H9 (cell line): ENCODE measurements around the gene GABRG2. TPM values are rescaled to one million over a fixed set of nuclear protein-coding genes. Genes with fewer than 3 reads are reported as not detected.

Experiments used
- DNase-seq: peaks from one replicate; pipeline ENCODE4 v3.0.0-alpha.2; 2017
- H2AFZ ChIP-seq: one replicate; pipeline ENCODE4 v1.6.1; 2013; ENCODE audit warnings: mild to moderate bottlenecking, low read length, control low read depth, moderate library complexity
- H2AK5ac ChIP-seq: 2 replicates; pipeline ENCODE4 v1.6.1; 2013; ENCODE audit warnings: low read length, control low read depth, mixed read lengths; ENCODE audit not compliant: insufficient read length
- H2BK120ac ChIP-seq: one replicate; pipeline ENCODE4 v1.6.1; 2013; ENCODE audit warnings: low read depth, mild to moderate bottlenecking, low read length, control low read depth, inconsistent platforms; ENCODE audit not compliant: poor library complexity, severe bottlenecking
- H2BK12ac ChIP-seq: 2 replicates; pipeline ENCODE4 v1.6.1; 2013; ENCODE audit warnings: low read length, control low read depth, mixed read lengths, low read depth; ENCODE audit not compliant: insufficient read length
- H2BK15ac ChIP-seq: 2 replicates; pipeline ENCODE4 v1.6.1; 2013; ENCODE audit warnings: low read depth, low read length, control low read depth
- H2BK20ac ChIP-seq: one replicate; pipeline ENCODE4 v1.6.1; 2013; ENCODE audit warnings: low read depth, mild to moderate bottlenecking, low read length, control low read depth, inconsistent platforms; ENCODE audit not compliant: poor library complexity, severe bottlenecking
- H2BK5ac ChIP-seq: 2 replicates; pipeline ENCODE4 v1.6.1; 2013; ENCODE audit warnings: low read length, control low read depth, mixed read lengths; ENCODE audit not compliant: insufficient read length
- H3K14ac ChIP-seq: 2 replicates; pipeline ENCODE4 v1.6.1; 2013; ENCODE audit warnings: low read length, control low read depth; ENCODE audit not compliant: insufficient read depth
- H3K18ac ChIP-seq: 2 replicates; pipeline ENCODE4 v1.6.1; 2013; ENCODE audit warnings: low read depth, mild to moderate bottlenecking, mixed read lengths, low read length, control low read depth; ENCODE audit not compliant: insufficient read length
- H3K23ac ChIP-seq: 2 replicates; pipeline ENCODE4 v1.6.1; 2013; ENCODE audit warnings: low read length, control low read depth, mixed read lengths, low read depth; ENCODE audit not compliant: insufficient read length
- H3K23me2 ChIP-seq: 2 replicates; pipeline ENCODE4 v1.6.1; 2013; ENCODE audit warnings: low read depth, mild to moderate bottlenecking, mixed read lengths, low read length, control low read depth; ENCODE audit not compliant: insufficient read length, poor library complexity, severe bottlenecking
- H3K27ac ChIP-seq: 2 replicates; pipeline ENCODE4 v1.5.1; 2013; ENCODE audit warnings: low read length, control low read depth, mixed read lengths, low read depth; ENCODE audit not compliant: insufficient read length
- H3K27me3 ChIP-seq: 2 replicates; pipeline ENCODE4 v1.6.1; 2013; ENCODE audit warnings: low read length, control low read depth, inconsistent platforms; ENCODE audit not compliant: insufficient read depth
- H3K4ac ChIP-seq: 2 replicates; pipeline ENCODE4 v1.6.1; 2013; ENCODE audit warnings: low read depth, mild to moderate bottlenecking, control low read depth, inconsistent platforms, low read length, moderate library complexity
- H3K4me1 ChIP-seq: 2 replicates; pipeline ENCODE4 v1.6.1; 2013; ENCODE audit warnings: low read length, control low read depth, inconsistent platforms; ENCODE audit not compliant: insufficient read depth
- H3K4me2 ChIP-seq: 2 replicates; pipeline ENCODE4 v1.6.1; 2013; ENCODE audit warnings: low read length, control low read depth, mixed read lengths; ENCODE audit not compliant: insufficient read length, insufficient read depth
- H3K56ac ChIP-seq: 2 replicates; pipeline ENCODE4 v1.6.1; 2013; ENCODE audit warnings: low read depth, mild to moderate bottlenecking, mixed read lengths, low read length, control low read depth; ENCODE audit not compliant: insufficient read length
- H3K79me1 ChIP-seq: 2 replicates; pipeline ENCODE4 v1.6.1; 2013; ENCODE audit warnings: low read depth, mild to moderate bottlenecking, moderate library complexity, low read length, control low read depth, inconsistent platforms; ENCODE audit not compliant: insufficient read depth, poor library complexity, severe bottlenecking
- H3K79me2 ChIP-seq: 2 replicates; pipeline ENCODE4 v1.6.1; 2013; ENCODE audit warnings: low read length, control low read depth, inconsistent platforms; ENCODE audit not compliant: insufficient read depth
- H3K9ac ChIP-seq: 2 replicates; pipeline ENCODE4 v1.6.1; 2013; ENCODE audit warnings: low read length, control low read depth, mixed read lengths; ENCODE audit not compliant: insufficient read length; ENCODE audit errors: extremely low read depth
- H3K9me3 ChIP-seq: one replicate; pipeline ENCODE4 v1.6.1; 2013; ENCODE audit warnings: low read depth, low read length, inconsistent platforms; ENCODE audit not compliant: control insufficient read depth
- H3T11ph ChIP-seq: one replicate; pipeline ENCODE4 v1.6.1; 2013; ENCODE audit warnings: mild to moderate bottlenecking, low read length, control low read depth, inconsistent platforms
- H4K20me1 ChIP-seq: one replicate; pipeline ENCODE4 v1.6.1; 2013; ENCODE audit not compliant: control insufficient read depth, insufficient read length, insufficient read depth
- H4K5ac ChIP-seq: 2 replicates; pipeline ENCODE4 v1.6.1; 2013; ENCODE audit warnings: low read depth, mild to moderate bottlenecking, mixed read lengths, low read length, control low read depth; ENCODE audit not compliant: insufficient read length
- H4K8ac ChIP-seq: replicated peaks from 2 replicates; pipeline ENCODE4 v1.6.1; 2013; ENCODE audit warnings: low read length, control low read depth, mixed read lengths, low read depth; ENCODE audit not compliant: insufficient read length
- H4K91ac ChIP-seq: 2 replicates; pipeline ENCODE4 v1.6.1; 2013; ENCODE audit warnings: low read depth, mild to moderate bottlenecking, moderate library complexity, mixed read lengths, low read length, control low read depth; ENCODE audit not compliant: insufficient read length
- H3K27ac Mint-ChIP-seq, 3 experiments: 2 replicates in 2 of 3; 3 replicates in 1 of 3; pipeline ENCODE4 v1.8.0; 2020 to 2021; ENCODE audit warnings: mixed read lengths in 3 of 3, mild to moderate bottlenecking in 1 of 3, moderate library complexity in 1 of 3
- H3K27me3 Mint-ChIP-seq: 2 replicates; pipeline ENCODE4 v1.8.0; 2021; ENCODE audit warnings: low read depth, mild to moderate bottlenecking, moderate library complexity, mixed read lengths
- H3K36me3 Mint-ChIP-seq, 3 experiments: 2 replicates in 2 of 3; 3 replicates in 1 of 3; pipeline ENCODE4 v1.8.0; 2020 to 2021; ENCODE audit warnings: low read depth in 3 of 3, mixed read lengths in 3 of 3; ENCODE audit not compliant: insufficient read depth in 1 of 3
- H3K4me1 Mint-ChIP-seq, 2 experiments: 2 replicates each; pipeline ENCODE4 v1.8.0; 2020; ENCODE audit warnings: mixed read lengths in 2 of 2
- H3K4me3 Mint-ChIP-seq, 2 experiments: 2 replicates in 1 of 2; 3 replicates in 1 of 2; pipeline ENCODE4 v1.8.0; 2020 to 2021; ENCODE audit warnings: mild to moderate bottlenecking in 2 of 2, mixed read lengths in 2 of 2, moderate library complexity in 1 of 2
- H3K9me3 Mint-ChIP-seq, 2 experiments: 2 replicates in 1 of 2; 3 replicates in 1 of 2; pipeline ENCODE4 v1.8.0; 2020; ENCODE audit warnings: mild to moderate bottlenecking in 2 of 2, mixed read lengths in 2 of 2, moderate library complexity in 1 of 2
- CTCF ChIP-seq: fragments of 200-600 bp; sonication (generic); conservative IDR thresholded peaks from 3 replicates; pipeline ENCODE4 v1.8.0; 2021; ENCODE audit warnings: antibody characterized with exemption, mild to moderate bottlenecking
- total RNA-seq: library from RNA; stranded (reverse); gene quantifications from 2 replicates; pipeline ENCODE4 v1.2.1, GENCODE V29; 2021

GABRG2 gene
- total RNA-seq, 1 experiment from 2014 or later = 0.98 TPM

GRCh38 chr5:162132348-162132747, 64.8 kb downstream of the GABRG2 start:
- Histone ChIP-seq H3K18ac (no peak overlapping the region), H3K23me2 (no peaks in the 10 kb centered on the region), H3K56ac (no peak overlapping the region), H3K9me3 (no peaks in the 10 kb centered on the region), H3K23ac (no peak overlapping the region), H2BK5ac (no peak overlapping the region), H2AK5ac (no peak overlapping the region), H3K27me3 (no peaks in the 10 kb centered on the region), H3K79me1 (no peaks in the 10 kb centered on the region), H2BK120ac (no peak overlapping the region), H4K20me1 (no peaks in the 10 kb centered on the region), H2BK15ac (no peak overlapping the region), H4K5ac (no peak overlapping the region), H3K4me1 (peaks cover 3% of the 10 kb centered on the region; the same call in 1 of the 2 replicates), H3K79me2 (no peaks in the 10 kb centered on the region), H2BK20ac (no peak overlapping the region), H2AFZ (no peak overlapping the region), H3K4ac (no peak overlapping the region), H3K4me2 (no peak overlapping the region), H3T11ph (no peak overlapping the region), H3K27ac (no peak overlapping the region), H4K8ac (no peak overlapping the region), H2BK12ac (no peak overlapping the region), H4K91ac (no peak overlapping the region), H3K9ac (no peak overlapping the region), H3K14ac (no peak overlapping the region)
- DNase-seq = no peak
- Mint-ChIP-seq H3K4me3 (no peak overlapping the region), H3K27ac (no peak overlapping the region), H3K4me1 (peaks cover 17 to 32% of the 10 kb centered on the region in 2 experiments), H3K9me3 (no peaks in the 10 kb centered on the region), H3K36me3 (no peaks in the 10 kb centered on the region), H3K27me3 (no peaks in the 10 kb centered on the region)
- TF ChIP-seq CTCF = no peak
